ENCODE data around the gene KRTAP10-7.

Gene KRTAP10-7

DNA sequence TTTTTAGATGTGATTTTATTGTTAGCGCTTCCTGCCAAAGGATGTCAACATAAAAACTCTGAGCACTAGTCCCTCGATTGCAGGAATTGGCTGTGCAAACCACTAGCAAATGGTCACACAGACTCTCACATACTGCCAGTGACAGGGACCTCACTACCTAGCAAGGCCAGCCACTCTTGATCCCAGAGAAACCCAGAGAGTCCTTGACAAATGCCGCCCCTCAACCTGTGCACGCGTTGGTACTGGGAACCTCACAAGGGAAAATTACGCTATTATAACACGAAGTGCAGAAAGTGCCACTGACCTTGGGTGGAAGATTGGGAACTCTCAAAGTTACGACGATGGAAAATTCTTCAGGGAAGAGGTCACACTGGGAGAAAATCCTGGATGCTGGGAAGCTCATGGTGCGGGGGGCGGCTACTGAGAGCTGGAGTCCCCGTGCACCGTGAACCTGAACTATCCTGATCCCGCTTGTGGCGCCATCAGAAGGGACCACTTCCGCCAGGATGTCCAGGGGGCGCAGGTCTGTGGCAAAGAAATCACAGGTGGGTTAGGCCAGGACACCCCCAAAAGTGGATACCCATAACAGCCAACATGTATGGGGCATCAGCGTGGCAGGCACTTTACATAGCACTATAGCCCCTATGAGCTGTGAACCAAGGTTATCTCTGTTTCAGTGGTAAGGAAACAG is 32.8 kb upstream of the KRTAP10-7 start:
- POLR2A ChIA-PET (ENCODE audit: low non-redundant PET) = no interaction called here
- H3K27ac ChIP-seq = no peak overlapping the region
- TF ChIP-seq CTCF (conservative IDR thresholded peaks at IDR 0.05; ENCODE audit: low read depth) = no peak
- DNase-seq (ENCODE audit: low spot score) = no peak
- CTCF ChIA-PET = no interaction called here

GRCh38 chr21:44568261-44568660 is 32.1 kb upstream of the KRTAP10-7 start:
- no peak for TF ChIP-seq CTCF (conservative IDR thresholded peaks at IDR 0.05; ENCODE audit: low read depth)
- no peak overlapping the region for H3K27ac ChIP-seq
- CTCF ChIA-PET = no interaction called here
- POLR2A ChIA-PET (ENCODE audit: low non-redundant PET) = no interaction called here
- no peak for DNase-seq (ENCODE audit: low spot score)

GRCh38 chr21:44568667-44569556 is 31.5 kb upstream of the KRTAP10-7 start:
- ChIA-PET CTCF (no interaction called here), POLR2A (ENCODE audit: low non-redundant PET) (no interaction called here)
- TF ChIP-seq CTCF (conservative IDR thresholded peaks at IDR 0.05; ENCODE audit: low read depth) = no peak
- no peak for DNase-seq (ENCODE audit: low spot score)
- no peak overlapping the region for H3K27ac ChIP-seq

GRCh38 chr21:44569861-44570517 is 30.4 kb upstream of the KRTAP10-7 start:
- ChIA-PET POLR2A (ENCODE audit: low non-redundant PET) (no interaction called here), CTCF (interaction anchor here (0.6 kb wide), 1 partner anchor 380 kb away, joined by 3 read pairs; no protein-coding TSS in a partner anchor)
- DNase-seq (ENCODE audit: low spot score) = no peak
- no peak for TF ChIP-seq CTCF (conservative IDR thresholded peaks at IDR 0.05; ENCODE audit: low read depth)
- no peak overlapping the region for H3K27ac ChIP-seq

GRCh38 chr21:44571296-44571695 is 29.1 kb upstream of the KRTAP10-7 start:
- no peak overlapping the region for H3K27ac ChIP-seq
- ChIA-PET CTCF (no interaction called here), POLR2A (ENCODE audit: low non-redundant PET) (no interaction called here)
- no peak for DNase-seq (ENCODE audit: low spot score)
- no peak for TF ChIP-seq CTCF (conservative IDR thresholded peaks at IDR 0.05; ENCODE audit: low read depth)
